GM10266 (cell line): ENCODE results near the gene RBX1.

ENCODE experiments used
- DNase-seq: peaks from one replicate; pipeline ENCODE4 v3.0.0; 2012; ENCODE audit errors: extremely low spot score
- CTCF ChIP-seq: IDR thresholded peaks from 2 replicates; pipeline ENCODE4 v1.5.1; 2012; ENCODE audit warnings: mild to moderate bottlenecking, low read depth; ENCODE audit not compliant: control insufficient read depth, insufficient read depth; ENCODE audit errors: missing control alignments

RBX1 gene

GRCh38 chr22:41021613-41022454 lies 70.7 kb downstream of the RBX1 start:
- peak; percentile 80 for DNase-seq

GRCh38 chr22:41022470-41023298 lies 71.5 kb downstream of the RBX1 start:
- peak; percentile 79 for DNase-seq
- TF ChIP-seq CTCF: no peak

More at GRCh38 chr22:41021613-41022454, 70.7 kb downstream of the RBX1 start:
- peak; percentile 21 for TF ChIP-seq CTCF
